Cardiac muscle cell (in vitro differentiated cells and primary cell): ENCODE measurements around the gene GEMIN7. TPM values are rescaled to one million over a fixed set of nuclear protein-coding genes. Genes with fewer than 3 reads are reported as not detected.

Source experiments
- DNase-seq, 2 donors: peaks; one replicate each; pipeline versions ENCODE4 v3.0.0 to v3.0.0-alpha.2; 2010 to 2017; ENCODE audit warnings: low read depth in 1 of 2, low spot score in 1 of 2
- H3K27ac ChIP-seq: fragments of 200-600 bp; sonication (generic); 2 replicates; pipeline ENCODE4 v1.5.1; 2016
- H3K27me3 ChIP-seq: fragments of 200-600 bp; sonication (generic); 2 replicates; pipeline ENCODE4 v1.6.0; 2016; ENCODE audit warnings: control low read depth
- H3K36me3 ChIP-seq: fragments of 200-600 bp; sonication (generic); 2 replicates; pipeline ENCODE4 v1.5.1; 2016; ENCODE audit warnings: control low read depth
- H3K4me1 ChIP-seq: fragments of 200-600 bp; sonication (generic); 2 replicates; pipeline ENCODE4 v1.8.1; 2017; ENCODE audit warnings: low read depth, mild to moderate bottlenecking, mixed run types
- H3K4me3 ChIP-seq: fragments of 200-600 bp; sonication (generic); 2 replicates; pipeline ENCODE4 v1.5.1; 2016; ENCODE audit warnings: mild to moderate bottlenecking
- H3K9me3 ChIP-seq: fragments of 200-600 bp; sonication (generic); 2 replicates; pipeline ENCODE4 v1.5.1; 2017; ENCODE audit warnings: low read depth, mild to moderate bottlenecking, control low read depth
- CTCF ChIP-seq: IDR thresholded peaks from 2 replicates; pipeline ENCODE4 v1.5.1; 2012; ENCODE audit warnings: low read depth, mild to moderate bottlenecking, low read length
- polyA plus RNA-seq: library from polyadenylated mRNA; unstranded; fragments of >200 nt; fragmentation: Nextera tagmentation; extraction: Ambion mirVana; gene quantifications from 2 replicates; pipeline ENCODE4 v1.2.1, GENCODE V29; 2016
- total RNA-seq: library from RNA; depleted of rRNA; stranded (reverse); fragments of >200 nt; gene quantifications from 2 replicates; pipeline ENCODE4 v1.2.3, GENCODE V29; 2016

GEMIN7 gene, protein sequence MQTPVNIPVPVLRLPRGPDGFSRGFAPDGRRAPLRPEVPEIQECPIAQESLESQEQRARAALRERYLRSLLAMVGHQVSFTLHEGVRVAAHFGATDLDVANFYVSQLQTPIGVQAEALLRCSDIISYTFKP
- 30.3 and 64.2 TPM in 2 replicates for total RNA-seq
- polyA plus RNA-seq = 77.9 and 81.3 TPM in 2 replicates

GRCh38 chr19:45079063-45079910 is at the start of gene GEMIN7:
TSS of gene GEMIN7 (plus strand) at chr19:45079260. CDS start at chr19:45090115, 10,855 bp downstream.
- H3K4me3 ChIP-seq = peak within 1 kb of the TSS; percentile 86
- TF ChIP-seq CTCF = no peak
- peak within 1 kb of the TSS; percentile 88 for H3K27ac ChIP-seq
- H3K27me3 ChIP-seq = no peaks in the 10 kb centered on the region
- H3K9me3 ChIP-seq = no peaks in the 10 kb centered on the region
- peaks cover 19% of the 10 kb centered on the region for H3K4me1 ChIP-seq
- H3K36me3 ChIP-seq = peaks cover 2% of the 10 kb centered on the region
- DNase-seq = peak; percentile 82 to 86

DNA sequence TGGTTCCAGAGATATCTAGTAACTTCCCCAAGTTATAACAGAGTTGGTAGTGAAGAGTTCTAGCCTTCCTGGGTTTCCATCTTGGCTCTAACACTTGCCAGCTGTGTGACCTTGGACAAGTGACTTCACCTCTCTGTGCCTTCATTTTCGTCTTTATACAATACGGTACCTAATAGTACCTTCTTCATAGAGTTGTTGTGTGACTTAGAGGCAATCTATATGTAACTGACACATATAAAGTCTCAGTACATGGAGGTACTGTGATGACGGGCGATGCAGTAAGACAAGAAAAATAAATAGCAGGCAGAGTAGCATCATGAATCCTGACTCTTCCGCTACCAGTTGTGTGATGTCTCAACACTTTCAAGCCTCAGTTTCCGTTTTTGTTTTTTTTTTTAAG is 48.2 kb upstream of the GEMIN7 start:
- no peak for TF ChIP-seq CTCF
- Histone ChIP-seq H3K4me3 (no peak overlapping the region), H3K9me3 (no peaks in the 10 kb centered on the region), H3K27ac (no peak overlapping the region), H3K36me3 (no peaks in the 10 kb centered on the region), H3K4me1 (no peaks in the 10 kb centered on the region), H3K27me3 (no peaks in the 10 kb centered on the region)
- no peak for DNase-seq

- no peak for TF ChIP-seq CTCF
- Histone ChIP-seq H3K4me3 (no peak overlapping the region), H3K4me1 (no peaks in the 10 kb centered on the region), H3K27ac (no peak overlapping the region), H3K9me3 (no peaks in the 10 kb centered on the region), H3K36me3 (no peaks in the 10 kb centered on the region), H3K27me3 (no peaks in the 10 kb centered on the region)
- no peak for DNase-seq
These were observed 46.6 kb upstream of the GEMIN7 start for GRCh38 chr19:45032421-45032820.

GRCh38 chr19:45035755-45036154 is 43.3 kb upstream of the GEMIN7 start:
- TF ChIP-seq CTCF = no peak
- DNase-seq = no peak
- Histone ChIP-seq H3K9me3 (no peaks in the 10 kb centered on the region), H3K27ac (no peak overlapping the region), H3K36me3 (peaks cover 8% of the 10 kb centered on the region), H3K27me3 (no peaks in the 10 kb centered on the region), H3K4me3 (no peak overlapping the region), H3K4me1 (peaks cover 6% of the 10 kb centered on the region)

DNA sequence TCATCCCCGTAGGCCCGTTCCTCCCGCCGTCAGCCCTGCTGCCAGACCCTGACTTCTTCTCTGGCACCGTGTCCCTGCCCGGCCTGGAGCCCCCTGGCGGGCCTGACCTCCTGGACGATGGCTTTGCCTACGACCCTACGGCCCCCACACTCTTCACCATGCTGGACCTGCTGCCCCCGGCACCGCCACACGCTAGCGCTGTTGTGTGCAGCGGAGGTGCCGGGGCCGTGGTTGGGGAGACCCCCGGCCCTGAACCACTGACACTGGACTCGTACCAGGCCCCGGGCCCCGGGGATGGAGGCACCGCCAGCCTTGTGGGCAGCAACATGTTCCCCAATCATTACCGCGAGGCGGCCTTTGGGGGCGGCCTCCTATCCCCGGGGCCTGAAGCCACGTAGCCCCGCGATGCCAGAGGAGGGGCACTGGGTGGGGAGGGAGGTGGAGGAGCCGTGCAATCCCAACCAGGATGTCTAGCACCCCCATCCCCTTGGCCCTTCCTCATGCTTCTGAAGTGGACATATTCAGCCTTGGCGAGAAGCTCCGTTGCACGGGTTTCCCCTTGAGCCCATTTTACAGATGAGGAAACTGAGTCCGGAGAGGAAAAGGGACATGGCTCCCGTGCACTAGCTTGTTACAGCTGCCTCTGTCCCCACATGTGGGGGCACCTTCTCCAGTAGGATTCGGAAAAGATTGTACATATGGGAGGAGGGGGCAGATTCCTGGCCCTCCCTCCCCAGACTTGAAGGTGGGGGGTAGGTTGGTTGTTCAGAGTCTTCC is 41.5 kb upstream of the GEMIN7 start:
- Histone ChIP-seq H3K36me3 (peaks cover 8% of the 10 kb centered on the region), H3K27me3 (no peaks in the 10 kb centered on the region), H3K27ac (no peak overlapping the region), H3K4me1 (peaks cover 6% of the 10 kb centered on the region), H3K9me3 (no peaks in the 10 kb centered on the region), H3K4me3 (no peak overlapping the region)
- TF ChIP-seq CTCF = no peak
- DNase-seq = no peak
